Esophagus squamous epithelium (tissue), 4 donors: ENCODE results near the gene MRM2.

ENCODE experiments used
- POLR2A ChIP-seq, 4 donors: fragments of 450-650 bp; IDR thresholded peaks; one replicate each; pipeline ENCODE4 v1.6.1; 2017; ENCODE audit warnings: antibody characterized with exemption in 4 of 4, mild to moderate bottlenecking in 4 of 4, moderate library complexity in 3 of 4
- TF ChIP-seq, protein P1 (sequence below), 6 experiments: fragments of 450-650 bp in 4 of 6; fragments of 200-600 bp in 2 of 6; sonication (generic) in 2 of 6; IDR thresholded peaks; one replicate each; pipeline ENCODE4 v1.5.1; 2016 to 2019; ENCODE audit warnings: antibody characterized with exemption in 6 of 6, mild to moderate bottlenecking in 4 of 6, moderate library complexity in 4 of 6

DNA sequence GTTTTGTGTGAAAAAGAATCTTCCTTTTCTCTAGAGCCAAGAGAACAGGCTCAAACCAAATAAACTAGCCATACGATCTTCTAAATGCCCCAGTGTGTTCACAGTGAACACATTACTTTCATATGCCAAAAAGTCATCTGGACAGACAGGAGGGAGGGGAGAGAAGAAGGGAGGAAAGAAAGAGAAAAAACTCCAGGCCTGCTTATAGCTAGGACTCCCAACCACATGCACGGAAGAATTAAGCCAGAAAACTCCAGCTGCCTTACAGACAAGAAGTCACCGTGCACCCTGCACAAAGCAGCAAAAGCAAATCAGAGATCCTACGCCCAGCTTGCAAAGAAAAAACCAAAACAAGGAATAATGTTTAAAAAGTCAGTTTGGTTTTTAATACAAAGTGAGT is 37.9 kb upstream of the MRM2 start:
- TF ChIP-seq, protein P1, sequence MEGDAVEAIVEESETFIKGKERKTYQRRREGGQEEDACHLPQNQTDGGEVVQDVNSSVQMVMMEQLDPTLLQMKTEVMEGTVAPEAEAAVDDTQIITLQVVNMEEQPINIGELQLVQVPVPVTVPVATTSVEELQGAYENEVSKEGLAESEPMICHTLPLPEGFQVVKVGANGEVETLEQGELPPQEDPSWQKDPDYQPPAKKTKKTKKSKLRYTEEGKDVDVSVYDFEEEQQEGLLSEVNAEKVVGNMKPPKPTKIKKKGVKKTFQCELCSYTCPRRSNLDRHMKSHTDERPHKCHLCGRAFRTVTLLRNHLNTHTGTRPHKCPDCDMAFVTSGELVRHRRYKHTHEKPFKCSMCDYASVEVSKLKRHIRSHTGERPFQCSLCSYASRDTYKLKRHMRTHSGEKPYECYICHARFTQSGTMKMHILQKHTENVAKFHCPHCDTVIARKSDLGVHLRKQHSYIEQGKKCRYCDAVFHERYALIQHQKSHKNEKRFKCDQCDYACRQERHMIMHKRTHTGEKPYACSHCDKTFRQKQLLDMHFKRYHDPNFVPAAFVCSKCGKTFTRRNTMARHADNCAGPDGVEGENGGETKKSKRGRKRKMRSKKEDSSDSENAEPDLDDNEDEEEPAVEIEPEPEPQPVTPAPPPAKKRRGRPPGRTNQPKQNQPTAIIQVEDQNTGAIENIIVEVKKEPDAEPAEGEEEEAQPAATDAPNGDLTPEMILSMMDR (IDR thresholded peaks at IDR 0.05): no peak
- no peak for TF ChIP-seq POLR2A (IDR thresholded peaks at IDR 0.05)
